Activated CD4-positive, alpha-beta T cell treated with anti-CD3 and anti-CD28 coated beads, Interleukin-2, amount 10 ng/mL, durations not matched to agents 24 days and 14 days (primary cell): Measurements from ENCODE around the gene ADGRF1. TPM values are rescaled to one million over a fixed set of nuclear protein-coding genes. Genes with fewer than 3 reads are reported as not detected.
"Not testable (repeated sequence)": the region's sequence is repeated elsewhere in the genome, so short reads cannot be mapped to it uniquely, and the experiment has no call there.

ENCODE experiments used
- DNase-seq: peaks from one replicate; pipeline ENCODE4 v3.0.0; 2022
- H3K27ac Mint-ChIP-seq: one replicate; pipeline ENCODE4 v1.8.0; 2022; ENCODE audit warnings: mild to moderate bottlenecking, mixed read lengths
- H3K27me3 Mint-ChIP-seq: one replicate; pipeline ENCODE4 v1.8.0; 2022; ENCODE audit warnings: mixed read lengths
- H3K36me3 Mint-ChIP-seq: one replicate; pipeline ENCODE4 v1.8.0; 2022; ENCODE audit warnings: low read depth, mild to moderate bottlenecking, mixed read lengths
- H3K4me1 Mint-ChIP-seq: one replicate; pipeline ENCODE4 v1.8.0; 2021; ENCODE audit warnings: mixed read lengths
- H3K4me3 Mint-ChIP-seq: one replicate; pipeline ENCODE4 v1.8.0; 2022; ENCODE audit warnings: mild to moderate bottlenecking, moderate library complexity, mixed read lengths
- H3K9me3 Mint-ChIP-seq: one replicate; pipeline ENCODE4 v1.8.0; 2021; ENCODE audit warnings: mixed read lengths
- intact Hi-C: fragments of 100-400 bp; cut with micrococcal nuclease; formaldehyde crosslinking; loops from one replicate; pipeline ENCODE4 v1.15.1; 2023
- total RNA-seq: library from RNA; stranded (reverse); gene quantifications from 2 replicates; pipeline ENCODE4 v1.2.3, GENCODE V29; 2022

ADGRF1 gene
- total RNA-seq = not detected in 2 replicates

DNA sequence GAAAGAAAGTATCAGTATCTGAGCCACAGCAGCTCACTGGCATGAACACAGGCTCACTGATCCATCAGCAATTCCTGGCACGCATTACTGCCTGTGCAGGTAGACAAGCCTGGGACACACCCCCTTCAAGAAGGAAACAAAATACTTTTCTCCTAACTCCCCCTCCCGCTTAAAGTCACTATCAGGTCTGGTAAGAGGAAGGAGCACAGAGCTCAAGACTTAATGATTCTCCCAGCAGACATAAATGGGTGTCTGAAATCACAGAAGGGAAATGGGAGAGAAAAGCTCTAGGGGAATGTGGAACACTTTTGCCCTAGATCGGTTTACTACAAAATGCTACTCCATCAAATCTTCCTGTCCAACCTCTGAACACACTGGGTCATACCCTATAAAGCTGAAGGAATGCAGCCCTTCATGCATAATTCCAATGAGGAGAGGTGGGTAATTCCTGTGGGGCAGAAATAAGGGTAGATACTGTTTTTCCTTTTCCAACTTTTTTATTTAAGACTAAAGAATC, at the start of gene ADGRF1:
TSS of gene ADGRF1 (minus strand) at position 58 of the 517 bp plus-strand sequence. CDS start 13,271 bp downstream, outside the sequence.
- intact Hi-C loops = no loop called here
- Mint-ChIP-seq H3K36me3 (no peaks in the 10 kb centered on the region), H3K27me3 (peaks cover 9% of the 10 kb centered on the region), H3K4me3 (no peak within 1 kb of the TSS), H3K4me1 (no peaks in the 10 kb centered on the region), H3K9me3 (no peaks in the 10 kb centered on the region), H3K27ac (no peak within 1 kb of the TSS)
- DNase-seq = no peak

DNA sequence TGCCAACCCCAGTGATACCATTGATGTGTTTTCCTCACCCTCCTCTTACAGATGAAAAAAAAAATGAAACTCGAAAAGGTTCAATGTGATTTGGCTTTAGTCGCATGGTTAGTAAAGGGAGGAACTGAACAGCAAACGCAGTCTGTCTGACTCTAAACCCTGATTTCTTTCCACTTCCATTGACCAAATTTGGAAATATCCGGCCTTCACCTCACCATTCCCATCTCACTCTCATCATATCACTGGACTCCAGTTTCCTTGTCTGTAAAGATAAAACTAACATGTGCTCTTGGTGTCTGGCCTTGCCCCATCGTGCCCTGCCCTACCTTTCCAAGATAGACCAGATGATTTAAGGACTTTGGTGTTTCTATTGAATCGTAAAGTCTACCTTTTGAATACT, 48.7 kb upstream of the ADGRF1 start:
- Mint-ChIP-seq H3K27ac (no peak overlapping the region), H3K27me3 (no peaks in the 10 kb centered on the region), H3K9me3 (no peaks in the 10 kb centered on the region), H3K36me3 (no peaks in the 10 kb centered on the region), H3K4me1 (no peaks in the 10 kb centered on the region), H3K4me3 (no peak overlapping the region)
- DNase-seq = no peak
- intact Hi-C loops = no loop called here

DNA sequence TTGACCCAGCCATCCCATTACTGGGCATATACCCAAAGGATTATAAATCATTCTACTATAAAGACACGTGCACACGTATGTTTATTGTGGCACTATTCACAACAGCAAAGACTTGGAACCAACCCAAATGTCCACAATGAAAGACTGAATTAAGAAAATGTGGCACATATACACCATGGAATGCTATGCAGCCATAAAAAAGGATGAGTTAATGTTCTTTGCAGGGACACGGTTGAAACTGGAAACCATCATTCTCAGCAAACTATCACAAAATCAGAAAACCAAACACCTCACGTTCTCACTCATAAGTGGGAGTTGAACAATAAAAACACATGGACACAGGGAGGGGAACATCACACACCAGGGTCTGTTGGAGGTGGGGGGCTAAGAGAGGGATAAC, 47.3 kb upstream of the ADGRF1 start:
- H3K4me1 Mint-ChIP-seq, H3K27ac Mint-ChIP-seq, H3K27me3 Mint-ChIP-seq, H3K4me3 Mint-ChIP-seq, H3K36me3 Mint-ChIP-seq, DNase-seq, intact Hi-C loops, H3K9me3 Mint-ChIP-seq: not testable (repeated sequence)

DNA sequence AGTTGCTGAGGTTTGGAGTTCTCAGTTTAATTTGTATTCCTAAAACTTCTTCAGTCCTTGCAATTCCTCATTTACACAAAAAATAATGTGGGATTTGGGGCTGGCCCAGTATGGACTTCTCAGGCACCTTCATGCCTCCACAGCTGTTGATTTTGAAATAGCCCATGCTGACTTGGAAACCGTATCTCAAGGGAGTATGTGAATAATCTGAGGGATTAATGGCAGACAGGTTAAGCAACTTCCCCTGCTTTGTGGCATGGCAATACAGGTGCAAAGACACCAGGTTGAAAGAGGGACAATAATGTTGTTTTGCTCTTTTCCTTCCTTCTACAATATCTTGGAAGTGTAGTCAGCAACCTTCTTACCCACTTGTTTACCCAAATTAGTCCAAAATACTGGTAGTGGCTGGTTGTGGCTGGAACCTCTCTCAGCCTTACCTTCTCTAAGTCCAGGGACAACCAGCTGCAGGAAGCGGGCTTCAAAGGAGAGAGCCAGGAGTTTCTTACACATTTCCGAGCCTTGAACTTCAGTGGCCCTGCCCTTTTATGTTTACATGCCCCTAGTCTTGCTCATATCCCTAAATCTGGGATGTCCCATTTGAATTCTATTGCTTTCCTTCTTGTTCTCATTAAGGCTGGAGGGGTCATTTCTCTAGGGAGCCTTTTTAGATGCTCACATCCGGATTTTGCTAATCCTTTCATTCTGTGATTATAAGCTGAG, 44.1 kb upstream of the ADGRF1 start:
- Mint-ChIP-seq H3K27ac (no peak overlapping the region), H3K4me3 (no peak overlapping the region), H3K9me3 (no peaks in the 10 kb centered on the region), H3K27me3 (no peaks in the 10 kb centered on the region), H3K36me3 (no peaks in the 10 kb centered on the region), H3K4me1 (no peaks in the 10 kb centered on the region)
- intact Hi-C loops = no loop called here
- DNase-seq = no peak

DNA sequence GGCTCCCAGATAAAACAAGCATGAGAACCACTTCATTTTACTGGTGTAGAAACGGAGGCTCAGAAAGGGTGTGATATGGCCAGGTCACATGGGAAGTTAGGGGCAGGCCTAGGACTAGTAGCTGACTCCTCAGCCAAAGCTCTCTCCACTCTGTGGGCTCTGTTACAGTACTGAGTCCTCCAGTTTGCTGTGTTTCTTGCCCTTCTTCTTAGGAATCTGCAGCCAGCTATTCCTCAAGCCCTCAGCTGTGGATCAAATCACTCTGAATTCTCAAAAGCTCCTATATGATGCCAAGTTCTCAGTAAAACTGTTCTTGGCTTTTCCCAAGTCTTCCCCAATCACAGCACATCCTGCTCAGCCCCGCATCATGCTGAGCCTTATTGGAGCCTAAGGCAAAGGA, 42.5 kb upstream of the ADGRF1 start:
- intact Hi-C loops = no loop called here
- DNase-seq = no peak
- no peak overlapping the region for H3K27ac Mint-ChIP-seq
- H3K9me3 Mint-ChIP-seq = no peaks in the 10 kb centered on the region
- H3K36me3 Mint-ChIP-seq = no peaks in the 10 kb centered on the region
- no peaks in the 10 kb centered on the region for H3K4me1 Mint-ChIP-seq
- no peaks in the 10 kb centered on the region for H3K27me3 Mint-ChIP-seq
- H3K4me3 Mint-ChIP-seq = no peak overlapping the region

DNA sequence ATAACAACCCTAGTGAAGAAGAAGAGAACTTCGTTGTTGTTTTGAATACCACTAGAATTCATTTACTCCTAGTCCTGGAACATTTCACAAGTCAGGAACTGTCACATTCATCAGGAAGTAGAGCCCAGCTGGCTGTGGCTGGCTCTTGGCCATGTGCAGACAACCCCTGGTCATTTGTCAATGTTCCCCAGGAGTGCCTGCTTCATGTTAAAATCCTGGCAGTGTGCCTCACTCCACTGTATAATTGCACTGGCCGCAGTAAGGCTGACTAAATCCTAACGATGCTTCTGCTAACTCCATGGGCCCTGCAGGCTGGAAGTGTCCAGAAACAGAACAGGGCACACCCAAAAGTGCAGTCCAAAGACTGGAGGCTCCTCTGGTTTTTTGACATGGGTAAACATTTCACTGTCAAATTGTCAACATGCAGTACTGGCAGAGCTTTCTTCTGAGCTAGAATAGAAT, 41.5 kb upstream of the ADGRF1 start:
- H3K27ac Mint-ChIP-seq = no peak overlapping the region
- intact Hi-C loops = no loop called here
- no peak for DNase-seq
- no peaks in the 10 kb centered on the region for H3K36me3 Mint-ChIP-seq
- H3K9me3 Mint-ChIP-seq = no peaks in the 10 kb centered on the region
- no peaks in the 10 kb centered on the region for H3K4me1 Mint-ChIP-seq
- H3K4me3 Mint-ChIP-seq = no peak overlapping the region
- no peaks in the 10 kb centered on the region for H3K27me3 Mint-ChIP-seq

DNA sequence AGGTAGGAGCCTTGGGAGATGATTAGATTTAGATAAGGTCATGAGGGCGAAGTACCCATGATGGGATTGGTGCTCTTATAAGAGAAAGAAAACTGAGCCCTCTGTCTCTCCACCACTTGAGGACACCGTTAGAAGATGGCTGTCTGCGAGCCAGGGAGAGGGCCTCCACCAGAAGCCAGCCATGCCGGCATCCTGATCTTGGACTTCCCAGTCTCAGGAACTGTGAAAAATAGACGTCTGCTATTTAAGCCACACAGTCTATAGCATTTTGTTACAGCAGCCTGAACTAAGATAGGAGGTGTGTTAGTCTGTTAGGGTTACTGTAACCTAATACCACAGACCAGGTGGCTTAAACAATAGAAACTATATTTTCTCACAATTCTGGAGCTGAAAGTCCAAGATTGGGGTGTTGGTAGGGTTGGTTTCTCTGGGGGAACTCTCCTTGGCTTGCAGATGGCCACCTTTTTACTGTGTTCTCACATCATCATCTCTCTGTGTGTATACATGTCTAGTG, 38.0 kb upstream of the ADGRF1 start:
- no peaks in the 10 kb centered on the region for H3K36me3 Mint-ChIP-seq
- no peak overlapping the region for H3K4me3 Mint-ChIP-seq
- H3K27me3 Mint-ChIP-seq = peaks cover 5% of the 10 kb centered on the region
- DNase-seq = no peak
- H3K9me3 Mint-ChIP-seq = no peaks in the 10 kb centered on the region
- no peaks in the 10 kb centered on the region for H3K4me1 Mint-ChIP-seq
- intact Hi-C loops = no loop called here
- no peak overlapping the region for H3K27ac Mint-ChIP-seq

DNA sequence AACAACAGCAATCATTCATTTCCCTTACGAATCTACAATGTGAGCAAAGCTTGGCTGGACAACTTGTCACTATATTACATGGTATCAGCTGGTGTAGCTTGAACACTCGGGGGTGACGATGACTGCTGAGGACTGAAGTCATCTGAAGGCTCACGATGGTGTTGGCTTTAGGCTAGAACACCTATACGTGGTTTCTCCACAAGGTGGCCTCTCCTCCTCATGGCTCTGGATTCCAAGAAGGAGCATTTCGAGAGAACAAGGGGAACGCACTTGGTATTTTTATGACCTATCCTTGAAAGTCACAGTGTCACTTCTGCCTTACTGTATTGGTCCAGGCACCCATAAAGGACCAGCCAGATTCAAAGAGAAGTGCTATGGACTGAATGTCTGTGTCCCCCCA, 37.5 kb upstream of the ADGRF1 start:
- Mint-ChIP-seq H3K27ac (no peak overlapping the region), H3K4me1 (no peaks in the 10 kb centered on the region), H3K36me3 (no peaks in the 10 kb centered on the region), H3K4me3 (no peak overlapping the region), H3K9me3 (no peaks in the 10 kb centered on the region), H3K27me3 (peaks cover 7% of the 10 kb centered on the region)
- no peak for DNase-seq
- intact Hi-C loops = no loop called here

DNA sequence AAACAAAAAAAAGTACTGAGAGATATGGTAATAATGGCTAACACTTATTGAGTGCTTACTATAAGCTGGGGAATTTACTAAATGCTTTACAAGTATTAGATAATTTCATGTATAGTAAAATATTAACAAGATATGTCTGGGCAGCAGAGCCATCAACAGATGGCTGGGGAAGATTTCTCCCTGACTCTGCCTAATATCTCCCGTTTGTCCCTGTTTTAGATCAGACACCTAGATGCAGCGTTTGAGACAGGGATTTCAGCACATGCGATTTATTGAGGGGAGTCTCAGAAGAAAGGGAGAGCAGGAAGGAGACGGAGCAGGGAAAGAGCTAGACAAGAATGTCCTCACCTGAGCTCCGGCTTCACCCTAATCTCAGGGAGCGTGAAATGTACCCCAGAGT, 36.9 kb upstream of the ADGRF1 start:
- intact Hi-C loops = no loop called here
- H3K4me3 Mint-ChIP-seq = no peak overlapping the region
- H3K36me3 Mint-ChIP-seq = no peaks in the 10 kb centered on the region
- DNase-seq = no peak
- no peak overlapping the region for H3K27ac Mint-ChIP-seq
- no peaks in the 10 kb centered on the region for H3K4me1 Mint-ChIP-seq
- peaks cover 7% of the 10 kb centered on the region for H3K27me3 Mint-ChIP-seq
- no peaks in the 10 kb centered on the region for H3K9me3 Mint-ChIP-seq

DNA sequence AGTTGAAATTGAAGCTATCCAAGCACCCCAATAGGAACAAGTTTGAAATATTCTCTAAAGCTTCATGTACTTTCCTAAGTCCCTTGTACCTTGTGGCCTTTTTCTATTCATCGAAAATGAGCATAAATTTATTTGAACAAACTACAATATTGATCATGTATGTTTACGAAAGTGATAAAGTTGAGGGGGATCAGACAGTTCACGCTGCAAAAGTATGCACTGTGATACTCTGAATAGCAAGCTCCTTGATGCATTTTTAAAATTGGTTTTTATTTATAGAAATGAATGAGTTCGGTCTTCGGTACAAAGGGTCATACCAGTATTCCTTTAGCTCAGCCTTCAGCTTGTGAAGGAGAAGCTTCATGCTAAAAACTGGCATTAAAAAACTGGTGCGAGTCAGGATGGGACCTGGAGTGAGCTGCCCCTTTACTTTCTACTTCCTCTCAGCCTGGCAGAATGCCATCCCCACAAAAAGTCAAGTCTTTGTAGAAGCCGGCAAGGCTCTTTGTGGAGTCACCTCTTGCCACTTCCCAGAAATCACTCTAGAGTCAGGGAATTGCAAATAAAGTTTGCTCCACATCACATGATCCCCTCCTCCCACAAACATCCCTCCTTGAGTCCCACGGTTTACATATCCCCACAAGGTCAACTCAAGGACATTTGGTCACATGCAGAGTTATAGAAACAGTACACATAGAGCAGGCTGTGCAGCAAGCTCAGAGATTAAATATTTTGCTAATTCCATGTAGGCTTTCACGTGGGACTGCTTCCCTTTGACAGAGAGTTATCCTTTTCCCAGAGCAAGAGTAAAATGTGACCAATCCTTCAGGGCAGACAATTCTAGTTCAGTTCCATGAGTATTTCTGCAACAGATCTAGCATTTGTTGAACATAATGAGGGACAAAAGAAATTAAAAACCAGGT, 34.6 kb upstream of the ADGRF1 start:
- intact Hi-C loops = no loop called here
- DNase-seq = no peak
- no peaks in the 10 kb centered on the region for H3K4me1 Mint-ChIP-seq
- no peak overlapping the region for H3K4me3 Mint-ChIP-seq
- H3K9me3 Mint-ChIP-seq = no peaks in the 10 kb centered on the region
- no peak overlapping the region for H3K27ac Mint-ChIP-seq
- H3K36me3 Mint-ChIP-seq = no peaks in the 10 kb centered on the region
- H3K27me3 Mint-ChIP-seq = peaks cover 7% of the 10 kb centered on the region

DNA sequence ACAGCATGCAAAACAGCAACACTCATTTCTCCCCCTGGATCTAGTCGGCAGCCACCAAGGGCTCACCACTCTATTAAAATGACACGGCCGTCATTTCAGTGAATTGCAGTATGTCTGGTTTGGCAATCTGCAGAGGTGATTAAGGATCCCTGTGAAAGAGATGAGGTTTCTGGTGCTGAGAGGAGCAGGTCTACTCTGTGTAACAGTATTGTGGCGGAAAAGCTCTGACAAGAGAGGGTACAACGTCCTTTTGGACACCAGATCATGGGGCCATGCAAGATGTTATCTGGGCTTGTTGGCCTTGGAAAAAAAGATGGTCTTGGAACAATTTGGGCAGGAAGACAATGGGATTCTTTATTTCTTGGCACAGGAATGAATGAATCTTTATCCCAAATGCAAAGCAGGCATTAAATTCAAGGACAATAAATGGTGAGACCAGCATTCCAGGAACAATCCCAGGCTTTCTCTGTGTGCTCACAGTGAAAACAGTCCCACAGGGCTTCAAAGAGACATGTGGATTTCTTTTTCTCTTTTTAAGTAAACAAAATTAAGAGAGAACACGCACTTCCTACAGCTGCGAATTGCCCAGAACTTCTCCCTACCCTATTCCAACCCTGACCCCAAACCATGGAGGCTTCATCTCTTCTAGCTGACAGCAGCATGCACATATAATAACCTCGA, 33.7 kb upstream of the ADGRF1 start:
- H3K4me3 Mint-ChIP-seq = no peak overlapping the region
- peaks cover 7% of the 10 kb centered on the region for H3K27me3 Mint-ChIP-seq
- no peaks in the 10 kb centered on the region for H3K36me3 Mint-ChIP-seq
- no peak overlapping the region for H3K27ac Mint-ChIP-seq
- intact Hi-C loops = no loop called here
- DNase-seq = no peak
- H3K4me1 Mint-ChIP-seq = no peaks in the 10 kb centered on the region
- H3K9me3 Mint-ChIP-seq = no peaks in the 10 kb centered on the region

DNA sequence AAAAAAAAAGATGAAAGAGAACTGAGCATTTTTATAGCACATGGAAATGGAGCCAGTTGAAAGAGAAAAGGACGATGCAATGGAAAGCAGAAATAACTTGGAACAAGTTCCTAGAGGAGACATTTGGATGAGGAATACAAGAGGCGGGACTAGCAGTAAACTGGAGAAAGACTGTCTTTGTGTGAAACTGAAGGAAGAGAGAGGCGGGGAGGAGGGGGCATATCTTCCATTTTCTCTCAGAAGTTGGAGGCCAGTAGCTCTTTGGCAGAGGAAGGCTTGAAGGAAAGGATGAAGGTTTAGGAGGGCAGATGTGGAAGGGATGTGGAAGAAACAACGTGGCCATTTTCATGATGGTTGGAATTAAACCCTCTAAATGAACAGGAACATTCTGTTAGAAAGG, 33.0 kb upstream of the ADGRF1 start:
- Mint-ChIP-seq H3K4me3 (no peak overlapping the region), H3K27ac (no peak overlapping the region), H3K27me3 (peaks cover 7% of the 10 kb centered on the region), H3K36me3 (no peaks in the 10 kb centered on the region), H3K9me3 (no peaks in the 10 kb centered on the region), H3K4me1 (no peaks in the 10 kb centered on the region)
- intact Hi-C loops = no loop called here
- no peak for DNase-seq

DNA sequence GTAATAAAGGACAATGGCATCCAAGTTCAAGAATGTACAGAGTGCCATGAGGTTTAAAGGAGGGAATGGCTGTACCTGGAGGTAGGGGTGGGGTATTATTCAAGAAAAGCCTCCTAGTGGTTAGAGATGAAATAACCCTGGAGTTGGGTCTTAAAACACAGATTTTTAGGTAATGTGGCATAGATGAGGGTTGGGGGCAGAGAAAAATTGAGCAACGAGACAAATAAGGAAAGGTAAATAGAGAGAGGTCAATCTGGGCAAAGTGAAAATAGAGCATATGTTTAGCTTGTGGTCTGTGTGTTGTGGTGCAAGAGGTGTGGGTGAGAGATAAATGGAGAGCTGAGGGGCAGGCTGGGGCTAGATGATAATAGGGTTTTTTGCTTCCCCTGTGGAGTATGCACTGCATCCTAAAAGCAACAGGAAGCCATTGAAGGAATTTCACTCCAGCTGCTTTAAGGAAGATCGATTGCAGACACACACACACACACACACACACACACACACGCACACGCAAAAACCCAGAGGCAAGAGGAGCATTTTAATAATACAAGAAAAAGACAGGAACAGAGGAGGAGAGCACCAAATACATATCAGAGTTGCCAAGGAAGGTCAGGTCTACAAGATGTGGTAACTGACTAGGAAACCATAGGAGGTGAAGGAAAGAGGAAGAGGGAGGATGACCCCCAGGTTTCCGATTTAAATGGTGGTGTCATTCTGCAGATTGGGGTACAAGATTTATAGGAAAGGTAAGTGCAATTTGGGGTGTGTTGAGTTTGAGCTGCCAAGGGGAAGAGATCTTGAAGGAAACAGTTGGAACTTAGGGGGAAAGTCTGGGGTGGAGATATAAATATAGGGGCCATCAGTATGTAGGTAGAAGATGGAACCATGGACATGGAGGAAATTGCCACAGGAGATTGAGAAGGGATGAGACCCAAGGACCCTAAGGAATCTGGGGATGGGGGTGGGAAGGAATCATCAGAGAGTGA, 31.3 kb upstream of the ADGRF1 start:
- no peak overlapping the region for H3K4me3 Mint-ChIP-seq
- no peak overlapping the region for H3K27ac Mint-ChIP-seq
- intact Hi-C loops = no loop called here
- no peaks in the 10 kb centered on the region for H3K9me3 Mint-ChIP-seq
- H3K36me3 Mint-ChIP-seq = no peaks in the 10 kb centered on the region
- H3K27me3 Mint-ChIP-seq = peaks cover 9% of the 10 kb centered on the region
- no peak for DNase-seq
- H3K4me1 Mint-ChIP-seq = no peaks in the 10 kb centered on the region
